Progenitor cell of endocrine pancreas (in vitro differentiated cells): Measurements from ENCODE around the gene SLC17A8. TPM values are rescaled to one million over a fixed set of nuclear protein-coding genes. Genes with fewer than 3 reads are reported as not detected.
"Not testable (repeated sequence)": the region's sequence is repeated elsewhere in the genome, so short reads cannot be mapped to it uniquely, and the experiment has no call there.

Experiments used
- DNase-seq: peaks from one replicate; pipeline ENCODE4 v3.0.0; 2021; ENCODE audit warnings: low spot score; ENCODE audit not compliant: unreplicated experiment
- H3K27ac Mint-ChIP-seq: 2 replicates; pipeline ENCODE4 v1.8.0; 2021; ENCODE audit warnings: mild to moderate bottlenecking, moderate library complexity, mixed read lengths
- H3K27me3 Mint-ChIP-seq: 2 replicates; pipeline ENCODE4 v1.8.0; 2021; ENCODE audit warnings: mixed read lengths
- H3K36me3 Mint-ChIP-seq: 2 replicates; pipeline ENCODE4 v1.8.0; 2022; ENCODE audit warnings: mixed read lengths; ENCODE audit not compliant: insufficient read depth
- H3K4me1 Mint-ChIP-seq: 2 replicates; pipeline ENCODE4 v1.8.0; 2021; ENCODE audit warnings: low read depth, mixed read lengths
- H3K4me3 Mint-ChIP-seq: 2 replicates; pipeline ENCODE4 v1.8.0; 2021; ENCODE audit warnings: low read depth, mild to moderate bottlenecking, moderate library complexity, mixed read lengths
- H3K9me3 Mint-ChIP-seq: 2 replicates; pipeline ENCODE4 v1.8.0; 2021; ENCODE audit warnings: low read depth, mixed read lengths
- CTCF ChIP-seq: fragments of 200-600 bp; sonication (generic); IDR thresholded peaks from one replicate; pipeline ENCODE4 v1.5.0; 2021; ENCODE audit warnings: antibody characterized with exemption, mild to moderate bottlenecking; ENCODE audit not compliant: unreplicated experiment
- total RNA-seq: library from RNA; stranded (reverse); gene quantifications from 2 replicates; pipeline ENCODE4 v1.2.1, GENCODE V29; 2021

SLC17A8 gene
- total RNA-seq, 1 donor from 2014 or later = 1.5 TPM

DNA sequence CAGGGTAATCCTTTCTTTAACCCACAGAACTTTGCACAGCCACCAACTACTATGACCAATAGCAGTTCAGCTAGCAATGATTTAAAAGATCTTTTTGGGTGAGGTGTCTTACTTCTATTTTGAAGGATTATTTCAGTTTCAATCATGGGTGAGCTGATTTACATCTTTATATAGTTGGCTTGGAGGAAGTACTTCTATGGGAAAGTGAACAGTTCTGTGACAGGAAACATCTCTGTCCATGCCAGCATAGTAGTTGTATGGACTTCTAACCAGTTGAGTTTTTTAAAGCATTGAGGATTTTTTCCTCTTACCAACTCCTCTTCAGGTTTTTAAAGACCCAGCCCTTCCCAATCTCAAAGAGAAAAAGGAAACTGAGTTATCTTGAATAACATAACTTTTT, 17.8 kb upstream of the SLC17A8 start:
- H3K36me3 Mint-ChIP-seq = peaks cover 22% of the 10 kb centered on the region
- DNase-seq = no peak
- peaks cover 4% of the 10 kb centered on the region for H3K9me3 Mint-ChIP-seq
- no peaks in the 10 kb centered on the region for H3K4me1 Mint-ChIP-seq
- no peak overlapping the region for H3K27ac Mint-ChIP-seq
- no peak for TF ChIP-seq CTCF
- no peak overlapping the region for H3K4me3 Mint-ChIP-seq
- H3K27me3 Mint-ChIP-seq = no peaks in the 10 kb centered on the region

- not testable (repeated sequence) for DNase-seq, H3K27ac Mint-ChIP-seq, H3K27me3 Mint-ChIP-seq, H3K9me3 Mint-ChIP-seq, H3K4me3 Mint-ChIP-seq, H3K4me1 Mint-ChIP-seq
- H3K36me3 Mint-ChIP-seq = peaks cover 13% of the 10 kb centered on the region
Measured at GRCh38 chr12:100342897-100343296, 14.0 kb upstream of the SLC17A8 start.

DNA sequence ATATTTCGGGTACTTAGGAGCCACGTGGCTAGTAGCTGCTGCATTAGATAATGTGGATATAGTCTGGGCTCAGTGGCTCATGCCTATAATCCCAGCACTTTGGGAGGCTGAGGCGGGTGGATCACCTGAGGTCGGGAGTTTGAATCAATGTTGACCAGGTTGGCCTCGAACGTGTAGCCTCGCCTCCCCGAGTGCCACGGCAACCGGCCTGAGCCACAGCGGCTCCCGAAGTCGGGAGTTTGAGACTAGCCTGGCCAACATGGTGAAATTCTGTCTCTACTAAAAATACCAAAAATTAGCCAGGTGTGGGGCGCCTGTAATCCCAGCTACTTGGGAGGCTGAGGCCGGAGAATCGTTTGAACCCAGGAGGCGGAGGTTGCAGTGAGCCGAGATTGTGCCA, 12.5 kb upstream of the SLC17A8 start:
- not testable (repeated sequence) for H3K9me3 Mint-ChIP-seq, H3K36me3 Mint-ChIP-seq, H3K4me1 Mint-ChIP-seq, H3K27ac Mint-ChIP-seq, H3K4me3 Mint-ChIP-seq, DNase-seq, H3K27me3 Mint-ChIP-seq

- no peak for TF ChIP-seq CTCF
- DNase-seq = no peak
- peaks cover 6% of the 10 kb centered on the region for H3K36me3 Mint-ChIP-seq
- no peak overlapping the region for H3K27ac Mint-ChIP-seq
- H3K4me1 Mint-ChIP-seq = peaks cover 3% of the 10 kb centered on the region
- peaks cover 4% of the 10 kb centered on the region for H3K9me3 Mint-ChIP-seq
- H3K27me3 Mint-ChIP-seq = no peaks in the 10 kb centered on the region
- H3K4me3 Mint-ChIP-seq = no peak overlapping the region
Measured at GRCh38 chr12:100345020-100345767, 11.7 kb upstream of the SLC17A8 start.

- Mint-ChIP-seq H3K27me3 (no peaks in the 10 kb centered on the region), H3K9me3 (peaks cover 4% of the 10 kb centered on the region), H3K4me3 (no peak overlapping the region), H3K4me1 (peaks cover 3% of the 10 kb centered on the region), H3K27ac (no peak overlapping the region), H3K36me3 (peaks cover 4% of the 10 kb centered on the region)
- DNase-seq = no peak
- TF ChIP-seq CTCF = no peak
Measured at GRCh38 chr12:100346660-100347059, 10.2 kb upstream of the SLC17A8 start.

DNA sequence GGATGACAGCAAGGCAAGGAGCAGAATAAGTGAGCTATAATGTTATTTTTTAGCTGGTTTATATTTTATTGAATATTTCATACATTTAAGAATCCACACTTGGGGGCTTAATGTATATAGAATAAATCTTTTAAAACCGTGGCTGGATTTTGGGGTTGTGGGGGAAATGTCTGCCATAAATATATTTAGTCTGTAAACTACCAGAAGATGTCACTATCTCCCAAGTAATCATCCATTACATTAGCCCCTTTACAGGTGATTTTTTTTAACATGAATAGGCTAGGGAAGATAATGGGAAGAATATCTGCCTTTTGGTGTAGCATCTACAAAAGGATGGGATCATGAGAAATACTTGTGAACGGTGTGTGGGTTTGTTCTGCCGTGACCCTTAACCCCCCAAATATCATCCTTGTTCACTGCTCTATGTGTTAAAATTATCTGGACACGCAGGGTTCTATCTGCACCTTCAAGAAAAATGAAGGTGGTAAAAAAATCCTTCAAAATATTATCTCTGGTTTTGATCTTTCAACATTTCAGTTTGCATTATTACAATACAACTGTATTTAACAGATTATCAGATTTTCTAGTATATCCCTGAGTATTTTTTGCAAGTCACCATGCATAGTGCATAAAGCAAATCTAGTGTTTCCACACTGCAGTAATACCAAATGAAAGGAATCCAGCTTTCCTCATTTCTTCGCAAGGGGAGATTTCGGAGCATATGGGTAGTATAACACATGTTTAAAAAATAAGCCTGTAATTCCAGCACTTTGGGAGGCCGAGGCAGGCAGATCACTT, 8.0 kb upstream of the SLC17A8 start:
- peaks cover 3% of the 10 kb centered on the region for H3K4me1 Mint-ChIP-seq
- TF ChIP-seq CTCF = peak; percentile 59
- H3K4me3 Mint-ChIP-seq = no peak overlapping the region
- H3K36me3 Mint-ChIP-seq = no peaks in the 10 kb centered on the region
- H3K27me3 Mint-ChIP-seq = no peaks in the 10 kb centered on the region
- H3K27ac Mint-ChIP-seq = no peak overlapping the region
- H3K9me3 Mint-ChIP-seq = no peaks in the 10 kb centered on the region
- no peak for DNase-seq
